Naive thymus-derived CD4-positive, alpha-beta T cell (primary cell): ENCODE data around the gene ZNF185. TPM values are rescaled to one million over a fixed set of nuclear protein-coding genes. Genes with fewer than 3 reads are reported as not detected.

Source experiments
- ATAC-seq: fragments of 150-1000 bp; cut with Tn5 transposase; 2 replicates; pipeline ENCODE4 v1.10.0; 2021; ENCODE audit warnings: mild to moderate bottlenecking, moderate library complexity
- CTCF ChIA-PET: fragments of 350-600 bp; sonication (Branson Sonifier 250); formaldehyde crosslinking; loops from one replicate; lab custom pipeline; 2021; ENCODE audit warnings: antibody characterized with exemption; lab: Charles Lee
- POLR2A ChIA-PET: fragments of 350-600 bp; sonication (Branson Sonifier 250); formaldehyde crosslinking; loops from one replicate; lab custom pipeline; 2021; ENCODE audit warnings: antibody characterized with exemption, inconsistent platforms; lab: Charles Lee
- DNase-seq, 9 donors: peaks; one replicate each; pipeline versions ENCODE4 v3.0.0 to v3.0.0-alpha.2; 2020 to 2022; ENCODE audit warnings: mixed read lengths in 1 of 9
- H3K27ac ChIP-seq: one replicate; pipeline ENCODE4 v1.7.0; 2013; ENCODE audit warnings: mild to moderate bottlenecking, low read depth, low read length, moderate library complexity
- H3K27me3 ChIP-seq, 2 donors: one replicate each; pipeline ENCODE4 v1.7.0; 2013; ENCODE audit warnings: low read length in 2 of 2, mild to moderate bottlenecking in 2 of 2, moderate library complexity in 2 of 2; ENCODE audit not compliant: control insufficient read depth in 2 of 2, insufficient read depth in 2 of 2
- H3K36me3 ChIP-seq, 3 experiments: 1 replicate in 2 of 3; 2 replicates in 1 of 3; pipeline ENCODE4 v1.7.0; 2013; ENCODE audit warnings: low read length in 3 of 3, mild to moderate bottlenecking in 3 of 3, moderate library complexity in 1 of 3; ENCODE audit not compliant: insufficient read depth in 3 of 3, control insufficient read depth in 2 of 3
- H3K4me1 ChIP-seq, 2 donors: one replicate each; pipeline ENCODE4 v1.7.0; 2013; ENCODE audit warnings: low read length in 2 of 2, mild to moderate bottlenecking in 2 of 2, moderate library complexity in 1 of 2; ENCODE audit not compliant: control insufficient read depth in 2 of 2, insufficient read depth in 2 of 2
- H3K4me3 ChIP-seq: 2 replicates; pipeline ENCODE4 v1.7.0; 2013; ENCODE audit warnings: mild to moderate bottlenecking, low read length
- H3K9me3 ChIP-seq, 3 experiments: 1 replicate in 2 of 3; 2 replicates in 1 of 3; pipeline ENCODE4 v1.7.0; 2013; ENCODE audit warnings: low read length in 3 of 3; ENCODE audit not compliant: control insufficient read depth in 2 of 3
- H3K27ac Mint-ChIP-seq, 9 donors: one replicate each; pipeline ENCODE4 v1.8.0; 2020 to 2022; ENCODE audit warnings: mixed read lengths in 9 of 9, mild to moderate bottlenecking in 8 of 9, moderate library complexity in 5 of 9, inconsistent platforms in 2 of 9
- H3K27me3 Mint-ChIP-seq, 5 donors: one replicate each; pipeline ENCODE4 v1.8.0; 2021 to 2022; ENCODE audit warnings: mixed read lengths in 5 of 5, mild to moderate bottlenecking in 1 of 5
- H3K36me3 Mint-ChIP-seq, 5 donors: one replicate each; pipeline ENCODE4 v1.8.0; 2020 to 2022; ENCODE audit warnings: mixed read lengths in 5 of 5, mild to moderate bottlenecking in 3 of 5, inconsistent platforms in 1 of 5
- H3K4me1 Mint-ChIP-seq, 7 donors: one replicate each; pipeline ENCODE4 v1.8.0; 2020 to 2022; ENCODE audit warnings: mixed read lengths in 7 of 7, mild to moderate bottlenecking in 3 of 7, inconsistent platforms in 1 of 7
- H3K4me3 Mint-ChIP-seq, 10 donors: one replicate each; pipeline ENCODE4 v1.8.0; 2020 to 2022; ENCODE audit warnings: mild to moderate bottlenecking in 10 of 10, mixed read lengths in 10 of 10, moderate library complexity in 6 of 10, inconsistent platforms in 2 of 10
- H3K9me3 Mint-ChIP-seq, 11 donors: one replicate each; pipeline ENCODE4 v1.8.0; 2020 to 2022; ENCODE audit warnings: mixed read lengths in 11 of 11, mild to moderate bottlenecking in 4 of 11, inconsistent platforms in 1 of 11, moderate library complexity in 1 of 11
- intact Hi-C, 2 donors: fragments of 100-400 bp; cut with micrococcal nuclease; formaldehyde crosslinking; loops; one replicate each; pipeline ENCODE4 v1.15.1; 2023
- polyA plus RNA-seq, 2 donors: library from polyadenylated mRNA; unstranded; fragments of 300-500 nt; fragmentation: Illumina TruSeq; gene quantifications; one replicate each; pipeline ENCODE4 v1.2.3, GENCODE V29; 2021
- total RNA-seq, 6 experiments: library from RNA in 5 of 6; stranded (reverse) in 5 of 6; gene quantifications; 1 replicate in 5 of 6; 2 replicates in 1 of 6; pipeline ENCODE4 v1.2.3 and lab custom pipeline; 2021 to 2026

ZNF185 gene
- total and polyA plus RNA-seq, 7 experiments from 2014 or later: 0.58 to 16.0 (median 3.2) TPM

- Mint-ChIP-seq H3K4me3 (no peak overlapping the region), H3K27me3 (peaks cover 26 to 42% (median 32%) of the 10 kb centered on the region in 5 donors), H3K9me3 (no peaks in the 10 kb centered on the region), H3K36me3 (no peaks in the 10 kb centered on the region), H3K27ac (no peak overlapping the region), H3K4me1 (peaks cover 0 to 10% (median 4%) of the 10 kb centered on the region in 7 donors)
- no peak overlapping the region for H3K4me3 ChIP-seq
- H3K27me3 ChIP-seq: no peaks in the 10 kb centered on the region
- DNase-seq (no peak), ATAC-seq (no peak)
- H3K27ac ChIP-seq: no peak overlapping the region
- POLR2A ChIA-PET: no interaction called here
- H3K9me3 ChIP-seq: no peaks in the 10 kb centered on the region
- H3K4me1 ChIP-seq: no peaks in the 10 kb centered on the region
- H3K36me3 ChIP-seq: no peaks in the 10 kb centered on the region
- CTCF ChIA-PET: no interaction called here
- intact Hi-C loops: no loop called here
These were observed 3.8 kb upstream of the ZNF185 start for GRCh38 chrX:152893980-152894610.

- Mint-ChIP-seq H3K4me1 (peaks cover 0 to 10% (median 4%) of the 10 kb centered on the region in 7 donors), H3K9me3 (no peaks in the 10 kb centered on the region), H3K27me3 (peaks cover 22 to 32% (median 24%) of the 10 kb centered on the region in 5 donors), H3K4me3 (peak overlapping the region in 1 of 10 donors; percentile 21), H3K27ac (no peak overlapping the region), H3K36me3 (no peaks in the 10 kb centered on the region)
- ATAC-seq (no peak), DNase-seq (no peak)
- Histone ChIP-seq H3K36me3 (no peaks in the 10 kb centered on the region), H3K4me1 (no peaks in the 10 kb centered on the region), H3K9me3 (no peaks in the 10 kb centered on the region), H3K27ac (no peak overlapping the region), H3K27me3 (no peaks in the 10 kb centered on the region), H3K4me3 (no peak overlapping the region)
- intact Hi-C loops: no loop called here
- ChIA-PET POLR2A (no interaction called here), CTCF (no interaction called here)
These were observed 2.7 kb upstream of the ZNF185 start for GRCh38 chrX:152895121-152895520.

DNA sequence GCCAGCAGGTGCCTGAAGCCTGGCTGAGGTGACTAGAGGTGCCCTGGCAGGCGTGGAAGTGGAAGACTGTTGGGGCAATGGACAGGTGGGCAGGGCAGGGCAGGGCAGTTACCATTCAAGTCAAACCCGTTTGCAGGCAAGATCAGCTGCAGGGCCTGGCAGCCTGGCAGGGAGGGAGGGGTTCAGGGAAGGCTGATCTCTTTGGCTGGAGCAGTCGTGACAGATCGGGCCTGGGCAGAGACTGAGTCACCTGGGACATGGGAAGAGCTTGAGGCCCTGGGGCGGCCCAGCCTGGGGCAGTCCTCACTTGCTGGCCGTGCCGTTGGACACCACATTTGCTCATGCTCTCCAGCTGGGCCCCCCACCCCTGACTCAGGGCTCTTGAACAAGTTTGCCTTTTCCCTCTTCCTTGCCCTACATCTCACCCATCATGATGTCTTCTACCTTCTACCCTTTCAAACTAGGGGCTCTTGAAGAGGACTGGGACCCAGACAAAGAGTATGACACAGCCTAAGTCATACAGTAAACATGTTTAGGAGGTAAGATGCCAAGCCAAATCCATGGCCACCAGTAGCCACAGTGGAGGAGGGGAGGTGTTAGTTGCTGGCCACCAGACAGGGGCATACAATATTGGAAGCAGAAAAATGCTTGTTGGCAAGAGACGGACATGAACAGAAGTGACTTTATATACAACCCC is 2.0 kb upstream of the ZNF185 start:
- H3K27me3 Mint-ChIP-seq: peaks cover 15 to 24% (median 17%) of the 10 kb centered on the region in 5 donors
- ATAC-seq: no peak
- Histone ChIP-seq H3K4me3 (no peak overlapping the region), H3K36me3 (no peaks in the 10 kb centered on the region), H3K4me1 (no peaks in the 10 kb centered on the region), H3K9me3 (no peaks in the 10 kb centered on the region), H3K27me3 (no peaks in the 10 kb centered on the region), H3K27ac (no peak overlapping the region)
- ChIA-PET POLR2A (no interaction called here), CTCF (no interaction called here)
- DNase-seq: no peak
- no peaks in the 10 kb centered on the region for H3K36me3 Mint-ChIP-seq
- intact Hi-C loops: no loop called here
- H3K4me3 Mint-ChIP-seq: no peak overlapping the region
- no peaks in the 10 kb centered on the region for H3K9me3 Mint-ChIP-seq
- no peak overlapping the region for H3K27ac Mint-ChIP-seq
- H3K4me1 Mint-ChIP-seq: peaks cover 0 to 8% (median 4%) of the 10 kb centered on the region in 7 donors

DNA sequence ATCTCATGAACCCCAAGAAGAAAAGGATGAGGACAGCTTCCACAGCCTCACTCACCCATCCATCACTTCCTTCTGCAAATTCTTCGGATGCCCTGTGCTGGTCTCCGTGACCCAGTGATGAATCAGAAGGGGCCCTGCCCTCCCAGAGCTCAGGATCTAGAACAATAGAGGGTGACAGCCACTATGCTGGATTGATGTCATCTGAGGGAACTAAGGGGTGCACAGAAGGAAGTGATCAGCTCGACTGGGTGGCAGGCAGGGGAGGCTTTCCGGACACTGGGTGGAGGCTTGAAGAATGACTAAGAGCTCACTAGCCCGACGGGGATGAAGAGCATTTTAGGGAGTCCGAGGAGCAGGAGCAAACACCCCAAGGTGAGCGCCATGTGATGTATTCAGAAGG is 1.4 kb upstream of the ZNF185 start:
- Histone ChIP-seq H3K4me3 (no peak overlapping the region), H3K9me3 (no peaks in the 10 kb centered on the region), H3K27me3 (no peaks in the 10 kb centered on the region), H3K4me1 (no peaks in the 10 kb centered on the region), H3K36me3 (no peaks in the 10 kb centered on the region), H3K27ac (no peak overlapping the region)
- intact Hi-C loops: no loop called here
- ChIA-PET CTCF (no interaction called here), POLR2A (no interaction called here)
- H3K9me3 Mint-ChIP-seq: no peaks in the 10 kb centered on the region
- ATAC-seq (peak; percentile 63), DNase-seq (no peak)
- H3K4me3 Mint-ChIP-seq: peak overlapping the region in 4 of 10 donors; percentile 12 to 74 (median 56)
- H3K27me3 Mint-ChIP-seq: peaks cover 11 to 20% (median 13%) of the 10 kb centered on the region in 5 donors
- peaks cover 0 to 8% (median 0%) of the 10 kb centered on the region in 7 donors for H3K4me1 Mint-ChIP-seq
- no peak overlapping the region for H3K27ac Mint-ChIP-seq
- no peaks in the 10 kb centered on the region for H3K36me3 Mint-ChIP-seq

GRCh38 chrX:152898442-152898841 is 575 bp downstream of the ZNF185 start:
- ChIA-PET CTCF (no interaction called here), POLR2A (no interaction called here)
- Mint-ChIP-seq H3K4me1 (peaks cover 0 to 8% (median 0%) of the 10 kb centered on the region in 7 donors), H3K27ac (no peak overlapping the region), H3K4me3 (peak overlapping the region in 1 of 10 donors; percentile 44), H3K36me3 (no peaks in the 10 kb centered on the region), H3K27me3 (peaks cover 11 to 20% (median 14%) of the 10 kb centered on the region in 5 donors), H3K9me3 (no peaks in the 10 kb centered on the region)
- no peaks in the 10 kb centered on the region for H3K4me1 ChIP-seq
- H3K36me3 ChIP-seq: no peaks in the 10 kb centered on the region
- intact Hi-C loops: no loop called here
- H3K9me3 ChIP-seq: no peaks in the 10 kb centered on the region
- DNase-seq: no peak
- ATAC-seq: no peak
- no peaks in the 10 kb centered on the region for H3K27me3 ChIP-seq
- no peak overlapping the region for H3K4me3 ChIP-seq
- no peak overlapping the region for H3K27ac ChIP-seq

DNA sequence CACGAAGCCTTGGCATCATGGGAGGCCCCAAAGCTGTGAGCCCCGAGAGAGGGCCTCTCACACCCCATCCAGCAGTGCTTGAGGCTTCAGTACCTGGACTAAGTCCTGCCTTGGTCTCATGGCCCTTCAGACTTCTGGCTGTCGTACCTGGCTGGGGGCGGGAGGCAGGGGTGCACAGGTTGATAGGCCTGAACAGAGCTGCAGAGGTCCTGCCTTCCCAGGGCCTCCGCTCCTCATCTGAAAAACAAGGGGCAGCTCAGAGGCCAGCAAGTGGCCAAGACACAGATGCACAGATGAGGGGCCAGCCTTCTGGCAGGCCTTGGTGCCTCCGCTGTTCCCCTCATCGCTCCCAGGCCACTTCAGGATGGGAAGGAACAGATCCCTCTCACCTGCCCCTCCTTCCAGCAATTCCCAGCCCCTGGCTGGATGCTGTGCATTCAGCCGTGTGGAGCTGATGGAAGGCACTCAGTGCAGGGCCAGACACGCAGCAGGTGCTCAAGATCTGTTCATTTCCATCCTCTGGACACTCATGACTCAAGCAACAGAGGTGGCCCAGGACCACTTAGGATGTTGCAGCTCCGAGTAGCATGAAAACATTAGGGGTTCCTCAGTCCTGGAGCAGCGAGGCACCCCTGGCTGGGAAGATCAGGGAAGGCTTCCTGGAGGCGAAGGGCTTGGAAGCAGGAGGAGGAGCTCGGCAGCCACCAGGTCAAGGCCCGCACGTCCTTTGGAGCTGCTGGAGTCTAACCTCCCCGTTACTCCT is 1.4 kb downstream of the ZNF185 start:
- no peaks in the 10 kb centered on the region for H3K36me3 ChIP-seq
- Mint-ChIP-seq H3K27me3 (peaks cover 11 to 20% (median 14%) of the 10 kb centered on the region in 5 donors), H3K36me3 (no peaks in the 10 kb centered on the region), H3K4me3 (no peak overlapping the region), H3K9me3 (no peaks in the 10 kb centered on the region), H3K27ac (no peak overlapping the region), H3K4me1 (peaks cover 0 to 8% (median 0%) of the 10 kb centered on the region in 7 donors)
- POLR2A ChIA-PET: no interaction called here
- H3K9me3 ChIP-seq: no peaks in the 10 kb centered on the region
- intact Hi-C loops: no loop called here
- ATAC-seq (no peak), DNase-seq (no peak)
- no peak overlapping the region for H3K27ac ChIP-seq
- H3K4me1 ChIP-seq: no peaks in the 10 kb centered on the region
- CTCF ChIA-PET: no interaction called here
- H3K27me3 ChIP-seq: no peaks in the 10 kb centered on the region
- no peak overlapping the region for H3K4me3 ChIP-seq
